Endothelial cell of hepatic sinusoid (primary cell): ENCODE results near the gene GYG1.

Source experiments
- in situ Hi-C: cut with HindIII; loops from 2 replicates; pipeline ENCODE4 v1.10.0; 2017; ENCODE audit warnings: low sequenced_read_pairs

The GYG1 gene

GRCh38 chr3:149016242-149016641, 24.9 kb downstream of the GYG1 start:
- in situ Hi-C loops = no loop called here

- in situ Hi-C loops = no loop called here
These were observed 25.6 kb downstream of the GYG1 start for GRCh38 chr3:149016669-149017541.

- in situ Hi-C loops = no loop called here
These were observed 26.9 kb downstream of the GYG1 start for GRCh38 chr3:149018247-149018646.

GRCh38 chr3:149019580-149019979, 28.2 kb downstream of the GYG1 start:
- in situ Hi-C loops = no loop called here

- in situ Hi-C loops = no loop called here
These were observed 29.0 kb downstream of the GYG1 start for GRCh38 chr3:149020196-149020838.

- in situ Hi-C loops = no loop called here
These were observed 29.5 kb downstream of the GYG1 start for GRCh38 chr3:149020839-149021252.

- in situ Hi-C loops = no loop called here
These were observed 30.5 kb downstream of the GYG1 start for GRCh38 chr3:149021830-149022229.

GRCh38 chr3:149023951-149024350, 32.6 kb downstream of the GYG1 start:
- in situ Hi-C loops = no loop called here

- in situ Hi-C loops = no loop called here
These were observed 35.4 kb downstream of the GYG1 start for GRCh38 chr3:149026718-149027117.

GRCh38 chr3:149031096-149031495, 39.8 kb downstream of the GYG1 start:
- in situ Hi-C loops = no loop called here

GRCh38 chr3:149037684-149038083, 46.3 kb downstream of the GYG1 start:
- in situ Hi-C loops = no loop called here

- in situ Hi-C loops = no loop called here
These were observed 47.0 kb downstream of the GYG1 start for GRCh38 chr3:149038322-149038721.

- in situ Hi-C loops = loop anchor here (5.0 kb wide), 1 partner anchor 81 kb away; no protein-coding TSS in a partner anchor
These were observed 51.5 kb downstream of the GYG1 start for GRCh38 chr3:149042789-149043386.

- in situ Hi-C loops = loop anchor here (5.0 kb wide), 1 partner anchor 82 kb away; no protein-coding TSS in a partner anchor
These were observed 53.2 kb downstream of the GYG1 start for GRCh38 chr3:149044339-149045083.

GRCh38 chr3:149055575-149055974, 64.2 kb downstream of the GYG1 start:
- in situ Hi-C loops = no loop called here

GRCh38 chr3:149058198-149058597, 66.9 kb downstream of the GYG1 start:
- in situ Hi-C loops = no loop called here

- in situ Hi-C loops = no loop called here
These were observed 67.3 kb downstream of the GYG1 start for GRCh38 chr3:149058602-149059001.

GRCh38 chr3:149061776-149062175, 70.4 kb downstream of the GYG1 start:
- in situ Hi-C loops = no loop called here

GRCh38 chr3:149067883-149068282, 76.5 kb downstream of the GYG1 start:
- in situ Hi-C loops = no loop called here
